ENCODE results near the gene OR9Q1.
"Not testable (repeated sequence)": the region's sequence is repeated elsewhere in the genome, so short reads cannot be mapped to it uniquely, and the experiment has no call there.

The OR9Q1 gene

DNA sequence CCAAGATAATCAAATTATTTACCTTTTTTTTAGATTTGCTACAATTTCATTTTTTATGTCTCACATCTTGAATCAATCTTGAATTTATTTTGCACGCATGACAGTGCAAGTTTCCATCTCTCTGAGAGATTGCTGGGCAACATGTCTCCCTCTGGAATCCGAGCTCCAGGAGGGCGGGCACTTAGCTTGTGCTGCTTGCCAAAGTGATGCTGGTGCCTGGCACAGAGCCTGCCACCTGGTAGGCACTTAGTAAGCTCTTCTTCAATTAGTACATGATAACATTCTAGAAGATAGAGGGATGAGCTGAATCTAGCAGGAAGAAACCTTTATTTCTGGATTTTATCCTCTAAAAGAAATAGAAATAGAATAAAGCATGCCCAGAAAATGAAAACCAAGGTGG, 129.1 kb downstream of the OR9Q1 start:
- H3K4me3 Mint-ChIP-seq = no peak overlapping the region
- no peaks in the 10 kb centered on the region for H3K36me3 Mint-ChIP-seq
- DNase-seq (ENCODE audit: low spot score in 2 of 2) (no peak), ATAC-seq (no peak)
- H3K27ac Mint-ChIP-seq = no peak overlapping the region
- no peaks in the 10 kb centered on the region for H3K9me3 Mint-ChIP-seq
- no peaks in the 10 kb centered on the region for H3K4me1 Mint-ChIP-seq

DNA sequence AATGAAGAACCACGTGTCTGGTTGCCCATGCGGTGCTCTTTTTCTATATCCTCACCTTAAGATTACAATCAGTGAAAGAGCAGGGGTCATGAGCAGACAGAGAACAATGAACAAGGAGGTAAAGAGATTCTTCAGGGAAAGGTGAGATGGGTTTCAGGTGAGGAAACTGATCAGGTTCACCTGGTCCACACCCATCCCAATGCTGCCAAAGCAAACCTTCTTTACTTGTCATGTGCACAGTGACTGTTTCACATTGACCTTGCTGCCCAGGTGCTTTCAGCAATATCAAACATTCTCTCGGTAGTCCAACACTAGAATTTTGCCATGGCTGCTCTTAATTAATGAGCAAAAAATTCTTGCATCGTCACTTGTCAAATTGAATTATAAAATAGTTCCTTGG, 140.7 kb downstream of the OR9Q1 start:
- Mint-ChIP-seq H3K27ac (no peak overlapping the region), H3K4me3 (no peak overlapping the region), H3K4me1 (no peaks in the 10 kb centered on the region), H3K36me3 (no peaks in the 10 kb centered on the region), H3K9me3 (no peaks in the 10 kb centered on the region)
- DNase-seq (ENCODE audit: low spot score in 2 of 2) (no peak), ATAC-seq (no peak)

DNA sequence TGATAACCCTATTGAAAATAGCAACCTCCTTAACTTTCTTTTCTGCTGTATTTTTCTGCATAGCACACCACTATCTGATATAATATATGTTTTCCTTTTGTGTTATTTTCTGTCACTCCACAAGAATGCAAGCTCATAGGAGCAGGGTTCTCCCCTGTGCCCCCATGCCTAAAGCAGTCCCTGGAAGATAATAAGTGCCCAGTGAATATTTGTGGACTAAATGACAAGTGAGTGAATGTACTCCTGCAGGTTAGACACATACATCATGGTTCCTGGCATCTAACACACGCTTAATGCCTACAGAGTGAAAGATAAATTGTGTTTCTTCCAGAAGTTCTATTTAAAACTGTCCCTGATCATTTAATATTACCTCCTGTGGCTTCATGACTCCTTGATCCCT, 141.3 kb downstream of the OR9Q1 start:
- no peak for ATAC-seq
- no peak for DNase-seq (ENCODE audit: low spot score in 2 of 2)
- no peak overlapping the region for H3K4me3 Mint-ChIP-seq
- H3K27ac Mint-ChIP-seq = no peak overlapping the region
- no peaks in the 10 kb centered on the region for H3K36me3 Mint-ChIP-seq
- H3K9me3 Mint-ChIP-seq = no peaks in the 10 kb centered on the region
- no peaks in the 10 kb centered on the region for H3K4me1 Mint-ChIP-seq

DNA sequence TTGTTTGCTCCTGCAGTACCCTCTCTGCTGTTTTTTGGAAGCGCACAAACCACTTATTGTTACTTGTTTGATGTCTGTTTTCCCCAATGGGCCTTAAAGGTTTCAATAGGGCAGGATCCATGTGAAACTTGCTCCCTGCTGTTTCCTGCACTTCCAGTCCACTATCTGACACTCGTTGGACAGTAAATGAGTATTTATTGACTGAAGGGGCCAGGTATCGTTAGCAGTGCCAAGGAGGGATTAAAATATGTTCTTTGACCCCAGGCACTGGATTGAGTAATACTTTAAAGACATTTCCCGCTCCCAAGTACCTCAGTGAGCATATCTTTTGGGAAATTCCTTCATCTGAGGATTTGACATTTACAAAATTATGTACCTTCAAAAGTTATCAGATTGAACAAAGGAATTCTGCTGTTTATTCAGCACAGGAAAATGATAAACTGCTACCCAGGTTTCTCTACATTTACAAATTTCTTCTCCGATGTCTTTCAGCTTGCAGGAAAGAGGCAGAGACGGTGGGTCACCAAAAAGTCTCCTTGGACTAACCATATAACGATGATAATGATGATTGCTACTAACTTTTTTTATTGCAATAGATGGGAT, 141.9 kb downstream of the OR9Q1 start:
- no peaks in the 10 kb centered on the region for H3K4me1 Mint-ChIP-seq
- DNase-seq (ENCODE audit: low spot score in 2 of 2) (no peak), ATAC-seq (no peak)
- H3K9me3 Mint-ChIP-seq = no peaks in the 10 kb centered on the region
- no peak overlapping the region for H3K4me3 Mint-ChIP-seq
- no peaks in the 10 kb centered on the region for H3K36me3 Mint-ChIP-seq
- H3K27ac Mint-ChIP-seq = no peak overlapping the region

DNA sequence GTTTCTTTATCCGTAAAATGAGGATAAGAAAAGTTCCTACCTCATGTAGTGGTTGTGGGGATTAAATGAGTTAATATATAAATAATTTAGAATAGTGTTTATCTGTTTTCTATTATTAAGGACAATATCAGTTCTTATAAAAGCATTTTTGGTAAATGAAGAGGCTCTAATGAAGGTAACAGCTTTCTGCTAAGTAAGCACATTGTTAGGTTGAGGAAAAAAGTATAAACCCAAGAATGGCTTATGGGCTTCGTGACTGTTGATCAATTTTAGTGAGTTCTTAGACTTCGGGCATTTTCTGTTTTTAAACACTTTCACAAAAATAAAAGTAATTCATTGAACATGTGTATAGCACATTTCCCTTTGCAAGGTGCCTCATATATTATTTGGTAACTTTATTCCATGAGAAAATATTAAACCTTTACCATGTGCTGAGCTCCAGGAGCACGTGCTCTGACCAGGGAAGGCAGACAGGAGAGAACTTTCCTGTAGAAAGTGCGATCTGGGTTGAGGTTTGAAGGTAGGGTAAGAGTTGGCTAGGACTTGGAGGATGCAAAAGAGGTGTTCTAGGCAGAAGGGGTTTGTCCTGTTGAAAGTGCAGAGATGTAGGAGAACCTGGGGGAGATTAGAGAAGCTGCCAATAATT, 153.9 kb downstream of the OR9Q1 start:
- Mint-ChIP-seq H3K9me3 (no peaks in the 10 kb centered on the region), H3K36me3 (no peaks in the 10 kb centered on the region), H3K27ac (no peak overlapping the region), H3K4me1 (no peaks in the 10 kb centered on the region), H3K4me3 (no peak overlapping the region)
- DNase-seq (ENCODE audit: low spot score in 2 of 2) = no peak
- ATAC-seq = no peak

DNA sequence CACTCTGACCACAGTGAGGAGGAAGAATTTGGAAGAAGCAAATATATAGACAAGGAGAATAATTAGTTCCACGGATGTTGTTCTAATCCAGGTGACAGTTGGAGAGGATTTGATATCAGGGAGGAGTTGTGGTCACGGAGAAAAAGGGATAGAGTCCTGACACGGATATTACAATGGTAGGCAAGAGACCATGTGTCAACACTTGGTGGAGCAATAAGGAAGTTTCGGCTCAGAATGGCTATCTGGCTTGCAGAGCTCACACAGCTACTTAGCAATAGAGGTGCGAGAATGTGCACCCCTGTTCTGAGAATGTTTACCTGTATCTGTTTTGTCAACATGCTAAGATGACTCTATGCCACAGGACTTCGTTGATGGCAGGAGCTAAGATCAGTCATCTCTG, 154.8 kb downstream of the OR9Q1 start:
- H3K9me3 Mint-ChIP-seq = no peaks in the 10 kb centered on the region
- no peaks in the 10 kb centered on the region for H3K4me1 Mint-ChIP-seq
- ATAC-seq = no peak

DNA sequence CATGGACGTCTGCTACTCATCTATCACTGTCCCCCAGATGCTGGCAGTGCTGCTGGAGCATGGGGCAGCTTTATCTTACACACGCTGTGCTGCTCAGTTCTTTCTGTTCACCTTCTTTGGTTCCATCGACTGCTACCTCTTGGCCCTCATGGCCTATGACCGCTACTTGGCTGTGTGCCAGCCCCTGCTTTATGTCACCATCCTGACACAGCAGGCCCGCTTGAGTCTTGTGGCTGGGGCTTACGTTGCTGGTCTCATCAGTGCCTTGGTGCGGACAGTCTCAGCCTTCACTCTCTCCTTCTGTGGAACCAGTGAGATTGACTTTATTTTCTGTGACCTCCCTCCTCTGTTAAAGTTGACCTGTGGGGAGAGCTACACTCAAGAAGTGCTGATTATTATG, 156.0 kb downstream of the OR9Q1 start:
- H3K9me3 Mint-ChIP-seq = no peaks in the 10 kb centered on the region
- no peaks in the 10 kb centered on the region for H3K4me1 Mint-ChIP-seq
- no peak for ATAC-seq
- H3K27ac Mint-ChIP-seq = no peak overlapping the region
- no peaks in the 10 kb centered on the region for H3K36me3 Mint-ChIP-seq
- no peak overlapping the region for H3K4me3 Mint-ChIP-seq
- no peak for DNase-seq (ENCODE audit: low spot score in 2 of 2)

More for the DNA sequence above, 154.8 kb downstream of the OR9Q1 start:
- Mint-ChIP-seq H3K27ac (no peak overlapping the region), H3K4me3 (no peak overlapping the region), H3K36me3 (no peaks in the 10 kb centered on the region)
- no peak for DNase-seq (ENCODE audit: low spot score in 2 of 2)

DNA sequence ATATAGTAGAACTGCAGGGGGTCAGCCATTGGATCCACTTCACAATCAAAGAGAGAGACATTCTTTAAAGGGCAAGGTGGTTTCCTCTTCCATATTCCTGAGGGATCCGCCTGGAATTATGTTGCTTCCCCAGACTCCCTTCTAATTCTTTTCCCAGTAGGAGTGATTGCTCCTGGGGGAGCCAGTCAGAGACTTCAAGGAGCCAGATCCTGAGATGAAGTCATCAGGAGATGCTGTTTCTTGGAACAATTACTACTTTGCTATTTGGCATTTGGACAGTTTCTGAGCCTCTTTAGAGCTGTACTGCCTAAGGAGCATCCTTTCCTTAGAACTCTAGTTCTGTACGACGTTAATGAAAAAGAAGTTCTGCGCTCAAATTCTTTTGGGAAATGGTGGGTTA, 163.3 kb downstream of the OR9Q1 start:
- Mint-ChIP-seq H3K36me3 (no peaks in the 10 kb centered on the region), H3K9me3 (no peaks in the 10 kb centered on the region), H3K27ac (no peak overlapping the region), H3K4me3 (no peak overlapping the region), H3K4me1 (no peaks in the 10 kb centered on the region)
- ATAC-seq = no peak
- DNase-seq (ENCODE audit: low spot score in 2 of 2) = no peak

DNA sequence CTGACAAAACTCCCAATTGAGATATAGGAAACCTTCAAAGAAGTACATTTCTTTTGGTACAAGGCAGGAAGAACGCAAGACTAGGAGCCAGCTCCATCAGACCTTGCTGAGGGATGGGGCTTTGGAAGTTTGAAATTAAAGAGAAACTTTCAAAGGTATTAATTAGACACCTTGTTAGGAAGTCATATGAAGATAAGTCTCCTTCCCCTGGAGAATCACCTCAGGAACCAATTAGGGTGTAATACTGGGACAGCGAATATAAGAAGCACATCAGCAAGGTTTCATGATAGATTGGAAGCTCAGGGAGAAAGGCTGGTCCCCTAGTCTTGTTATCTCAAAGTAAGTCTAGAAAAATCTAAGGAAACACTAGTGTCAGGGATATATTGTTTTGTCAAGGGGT, 165.1 kb downstream of the OR9Q1 start, which contains the start of gene OR9Q2:
OR9Q2 (plus strand) TSS at position 301 of the 400 bp plus-strand sequence. CDS start 1,421 bp downstream, outside the sequence.
- Mint-ChIP-seq H3K4me3 (no peak within 1 kb of the TSS), H3K9me3 (no peaks in the 10 kb centered on the region), H3K36me3 (no peaks in the 10 kb centered on the region), H3K27ac (no peak within 1 kb of the TSS), H3K4me1 (no peaks in the 10 kb centered on the region)
- ATAC-seq = no peak
- DNase-seq (ENCODE audit: low spot score in 2 of 2) = no peak

DNA sequence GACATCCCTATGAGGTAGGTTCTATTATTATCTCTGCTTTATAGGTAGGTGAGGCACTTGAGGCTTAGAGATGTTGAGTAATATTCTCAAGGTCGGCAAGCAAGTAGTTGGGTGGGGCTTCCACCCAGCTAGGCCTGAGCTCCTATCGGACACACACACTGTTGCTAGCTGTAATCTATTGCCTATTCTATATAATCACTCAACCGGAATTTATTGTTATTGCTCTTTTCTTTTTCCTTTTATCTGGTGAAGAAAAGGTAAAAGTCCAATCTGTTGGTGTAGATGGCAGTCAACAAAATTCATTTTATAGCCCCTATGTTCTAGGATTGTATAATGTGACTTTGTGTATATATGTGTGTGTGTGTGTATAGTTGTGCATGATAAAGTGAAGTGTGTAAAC, 168.5 kb downstream of the OR9Q1 start:
- no peak overlapping the region for H3K27ac Mint-ChIP-seq
- no peaks in the 10 kb centered on the region for H3K4me1 Mint-ChIP-seq
- DNase-seq (ENCODE audit: low spot score in 2 of 2) (no peak), ATAC-seq (no peak)
- no peaks in the 10 kb centered on the region for H3K9me3 Mint-ChIP-seq
- H3K36me3 Mint-ChIP-seq = no peaks in the 10 kb centered on the region
- no peak overlapping the region for H3K4me3 Mint-ChIP-seq

DNA sequence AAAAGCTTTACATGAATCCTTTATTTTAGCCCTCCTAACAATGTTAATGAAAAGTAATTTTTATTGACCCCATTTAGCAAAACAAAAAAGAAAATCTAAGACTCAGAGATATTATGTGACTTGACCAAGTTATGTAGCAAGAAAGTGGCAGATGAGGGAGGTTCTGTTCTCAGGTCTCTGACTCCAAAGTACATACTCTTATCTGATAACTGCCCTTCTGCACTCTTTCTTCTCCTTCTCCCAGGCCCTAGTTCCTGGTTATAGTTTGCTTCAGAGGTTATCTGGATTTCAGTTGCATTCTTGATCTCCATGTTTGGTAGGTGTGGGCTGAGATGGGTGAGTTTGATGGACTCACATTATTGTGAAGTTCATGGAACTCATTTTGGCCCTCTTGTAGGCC, 169.7 kb downstream of the OR9Q1 start:
- H3K9me3 Mint-ChIP-seq = peaks cover 3% of the 10 kb centered on the region
- DNase-seq (ENCODE audit: low spot score in 2 of 2) (no peak), ATAC-seq (no peak)
- no peak overlapping the region for H3K27ac Mint-ChIP-seq
- no peak overlapping the region for H3K4me3 Mint-ChIP-seq
- H3K4me1 Mint-ChIP-seq = no peaks in the 10 kb centered on the region
- H3K36me3 Mint-ChIP-seq = no peaks in the 10 kb centered on the region

DNA sequence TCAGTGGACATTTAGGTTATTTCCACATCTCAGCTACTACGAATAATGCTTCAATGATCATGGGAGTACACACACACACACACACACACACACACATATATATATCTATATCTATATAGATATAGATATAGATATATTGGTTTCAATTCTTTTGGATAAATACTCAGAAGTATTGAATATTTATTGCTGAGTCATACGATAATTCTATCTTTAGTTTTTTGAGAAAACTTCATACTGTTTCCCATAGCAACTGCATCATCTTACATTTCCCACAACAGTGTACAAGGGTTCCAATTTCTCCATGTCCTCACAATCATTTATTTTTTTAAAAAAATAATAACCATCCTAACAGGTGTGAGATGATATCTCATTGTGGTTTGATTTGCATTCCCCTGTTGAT, 172.3 kb downstream of the OR9Q1 start:
- ATAC-seq = no peak
- Mint-ChIP-seq H3K4me1 (no peaks in the 10 kb centered on the region), H3K9me3 (peaks cover 3% of the 10 kb centered on the region), H3K36me3 (no peaks in the 10 kb centered on the region), H3K4me3 (no peak overlapping the region), H3K27ac (no peak overlapping the region)
- no peak for DNase-seq (ENCODE audit: low spot score in 2 of 2)

DNA sequence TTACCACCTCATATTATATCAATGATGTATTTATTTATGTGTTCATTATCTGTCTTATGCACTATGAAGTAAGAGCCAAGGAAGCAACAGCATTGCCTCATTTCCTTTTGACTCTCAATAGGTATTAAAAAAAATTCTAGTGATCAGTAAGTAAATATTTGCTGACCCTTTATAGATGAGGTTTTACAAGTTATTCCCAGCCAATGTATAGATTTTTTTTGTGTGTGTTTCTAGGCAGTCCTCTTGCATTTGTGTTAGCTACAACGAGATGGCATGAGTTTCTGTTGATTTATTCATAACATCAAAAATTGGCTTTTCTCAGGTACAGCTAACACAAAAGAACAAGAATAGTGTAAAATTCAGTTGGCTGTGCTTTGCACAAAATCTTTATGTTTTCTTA, 175.6 kb downstream of the OR9Q1 start:
- DNase-seq (ENCODE audit: low spot score in 2 of 2) (no peak), ATAC-seq (no peak)
- Mint-ChIP-seq H3K36me3 (no peaks in the 10 kb centered on the region), H3K9me3 (peaks cover 7% of the 10 kb centered on the region), H3K4me1 (no peaks in the 10 kb centered on the region), H3K4me3 (no peak overlapping the region), H3K27ac (no peak overlapping the region)

DNA sequence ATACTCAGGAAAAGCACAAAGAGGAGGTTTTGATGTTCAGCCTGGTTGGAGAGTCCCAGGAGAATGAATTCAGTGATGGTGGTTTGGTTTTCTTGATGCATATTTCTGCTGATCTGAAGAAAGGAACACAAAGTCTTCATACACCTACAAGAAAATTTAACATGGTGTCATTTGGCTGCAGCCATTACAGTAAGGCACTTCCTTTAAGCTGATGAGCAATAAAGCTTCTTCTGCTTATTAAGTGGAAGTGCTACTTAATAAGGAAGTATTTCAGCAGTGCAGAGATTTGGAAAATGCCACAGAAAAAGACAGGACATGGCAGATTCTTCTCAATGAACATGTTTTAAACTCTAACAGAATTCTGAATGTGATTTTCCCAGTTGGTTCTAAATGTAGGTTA, 180.4 kb downstream of the OR9Q1 start, which contains the start of gene OR1S2:
OR1S2 (minus strand) TSS at position 101 of the 400 bp plus-strand sequence; CDS start at position 101, 0 bp downstream.
- DNase-seq (ENCODE audit: low spot score in 2 of 2) (no peak), ATAC-seq (no peak)
- Mint-ChIP-seq H3K9me3 (peaks cover 3% of the 10 kb centered on the region), H3K4me1 (no peaks in the 10 kb centered on the region), H3K36me3 (no peaks in the 10 kb centered on the region), H3K4me3 (no peak within 1 kb of the TSS), H3K27ac (no peak within 1 kb of the TSS)

DNA sequence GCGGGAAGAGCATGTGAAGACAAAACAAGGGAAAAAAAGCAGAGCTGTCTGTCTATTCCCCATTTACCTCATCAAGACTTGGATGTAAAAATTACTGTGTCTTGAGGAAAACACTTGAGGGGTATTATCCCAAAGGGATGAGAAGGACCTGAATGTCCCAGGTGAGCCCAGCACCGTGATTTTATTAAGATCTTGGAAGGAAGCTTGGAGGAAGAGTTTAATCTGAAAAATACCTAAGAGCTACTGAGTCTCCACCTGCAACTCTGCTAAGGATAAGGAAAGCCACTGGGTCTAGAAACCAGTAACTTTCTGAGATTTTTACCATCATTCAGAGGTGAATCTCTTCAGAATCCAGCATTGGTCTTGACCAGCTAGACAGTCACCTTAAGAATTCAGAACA, 188.7 kb downstream of the OR9Q1 start, which contains the start of gene OR1S1:
OR1S1 (plus strand) TSS at position 301 of the 400 bp plus-strand sequence.
- ATAC-seq; H3K4me1 Mint-ChIP-seq; H3K4me3 Mint-ChIP-seq; H3K36me3 Mint-ChIP-seq; DNase-seq (ENCODE audit: low spot score in 2 of 2); H3K27ac Mint-ChIP-seq; H3K9me3 Mint-ChIP-seq: not testable (repeated sequence)

DNA sequence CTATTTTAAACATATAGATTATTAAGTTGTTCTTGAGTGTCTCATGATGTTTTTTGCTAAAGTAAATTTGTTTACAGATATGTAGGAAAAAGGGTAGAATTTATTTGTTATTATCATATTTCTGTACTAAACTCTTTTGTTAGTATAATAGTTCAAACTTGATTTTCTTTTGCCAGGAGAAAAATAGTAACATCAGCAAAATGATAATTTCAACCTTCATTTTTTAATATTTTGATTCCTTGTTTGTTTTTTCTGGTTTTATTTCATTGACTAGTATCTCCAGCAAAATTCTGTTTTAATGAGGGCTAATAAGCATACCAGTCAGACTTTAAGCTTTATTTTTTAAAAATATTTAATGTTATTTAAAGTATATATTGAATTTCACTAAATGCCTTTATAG, 192.8 kb downstream of the OR9Q1 start:
- H3K4me1 Mint-ChIP-seq = no peaks in the 10 kb centered on the region
- DNase-seq (ENCODE audit: low spot score in 2 of 2) = no peak
- H3K36me3 Mint-ChIP-seq = no peaks in the 10 kb centered on the region
- H3K27ac Mint-ChIP-seq = no peak overlapping the region
- H3K9me3 Mint-ChIP-seq = no peaks in the 10 kb centered on the region
- H3K4me3 Mint-ChIP-seq = no peak overlapping the region
- no peak for ATAC-seq
